HG03103 (cell line): ENCODE data around the gene CDK10.
A peak's percentile ranks its signal among the peaks of the same experiment; 100 is the strongest.
"Not testable (repeated sequence)": the region's sequence is repeated elsewhere in the genome, so short reads cannot be mapped to it uniquely, and the experiment has no call there.

Experiments used
- ATAC-seq: cut with Tn5 transposase; IDR thresholded peaks from one replicate; pipeline ENCODE4 v1.9.1; 2021; ENCODE audit warnings: low read depth; ENCODE audit not compliant: unreplicated experiment

The CDK10 gene

DNA sequence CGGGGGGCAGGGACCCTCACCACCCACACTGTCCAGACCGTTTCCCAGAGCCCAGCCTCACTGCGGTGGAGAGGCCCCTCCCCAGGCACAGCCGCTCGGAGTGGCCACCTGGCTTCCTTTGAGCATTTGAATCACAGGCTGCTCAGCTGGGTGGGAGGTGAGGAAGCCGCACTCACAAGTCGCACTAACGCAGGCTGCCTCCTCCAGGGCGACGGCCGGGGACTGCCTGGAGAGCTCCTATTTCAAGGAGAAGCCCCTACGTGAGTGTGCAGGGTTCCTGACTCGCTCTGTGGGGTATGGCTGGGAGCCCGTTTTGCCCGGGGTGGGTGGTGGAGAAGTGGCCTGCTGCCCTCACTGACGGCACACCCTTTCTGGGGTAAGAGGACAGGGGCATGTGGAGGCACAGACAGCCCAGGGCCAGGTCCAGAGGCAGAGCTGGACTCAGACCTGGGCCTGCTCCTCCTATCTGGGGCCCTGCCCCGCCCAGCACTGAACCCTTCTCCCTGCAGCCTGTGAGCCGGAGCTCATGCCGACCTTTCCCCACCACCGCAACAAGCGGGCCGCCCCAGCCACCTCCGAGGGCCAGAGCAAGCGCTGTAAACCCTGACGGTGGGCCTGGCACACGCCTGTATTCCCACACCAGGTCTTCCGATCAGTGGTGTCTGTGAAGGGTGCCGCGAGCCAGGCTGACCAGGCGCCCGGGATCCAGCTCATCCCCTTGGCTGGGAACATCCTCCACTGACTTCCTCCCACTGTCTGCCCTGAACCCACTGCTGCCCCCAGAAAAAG is 8.8 kb downstream of the CDK10 start:
- no peak for ATAC-seq

DNA sequence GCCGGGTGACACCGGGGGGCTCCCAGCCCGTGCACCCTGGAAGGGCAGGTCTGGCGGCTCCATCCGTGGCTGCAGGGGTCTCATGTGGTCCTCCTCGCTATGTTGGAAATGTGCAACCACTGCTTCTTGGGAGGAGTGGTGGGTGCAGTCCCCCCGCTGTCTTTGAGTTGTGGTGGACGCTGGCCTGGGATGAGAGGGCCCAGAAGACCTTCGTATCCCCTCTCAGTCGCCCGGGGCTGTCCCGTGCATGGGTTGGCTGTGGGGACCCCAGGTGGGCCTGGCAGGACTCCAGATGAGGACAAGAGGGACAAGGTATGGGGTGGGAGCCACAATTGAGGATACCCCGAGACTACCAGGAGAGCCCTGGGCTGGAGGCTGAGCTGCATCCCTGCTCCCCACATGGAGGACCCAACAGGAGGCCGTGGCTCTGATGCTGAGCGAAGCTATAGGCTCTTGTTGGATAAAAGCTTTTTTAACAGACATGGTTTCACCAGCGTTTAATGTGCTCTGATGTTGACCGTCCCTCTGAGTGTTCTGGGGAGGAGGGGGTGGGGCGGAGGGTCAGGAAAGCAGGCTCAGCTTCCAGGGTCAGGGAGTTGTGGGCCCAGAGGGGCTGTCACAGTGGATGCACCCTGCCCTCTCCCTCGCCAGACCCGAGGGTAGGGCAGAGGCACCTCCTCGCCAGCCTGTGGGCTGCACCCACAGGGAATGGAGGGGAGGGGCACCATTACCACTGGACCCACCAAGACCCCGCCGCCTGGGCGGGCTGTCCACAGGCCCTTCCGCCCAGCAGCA is 9.6 kb downstream of the CDK10 start:
- ATAC-seq: no peak

DNA sequence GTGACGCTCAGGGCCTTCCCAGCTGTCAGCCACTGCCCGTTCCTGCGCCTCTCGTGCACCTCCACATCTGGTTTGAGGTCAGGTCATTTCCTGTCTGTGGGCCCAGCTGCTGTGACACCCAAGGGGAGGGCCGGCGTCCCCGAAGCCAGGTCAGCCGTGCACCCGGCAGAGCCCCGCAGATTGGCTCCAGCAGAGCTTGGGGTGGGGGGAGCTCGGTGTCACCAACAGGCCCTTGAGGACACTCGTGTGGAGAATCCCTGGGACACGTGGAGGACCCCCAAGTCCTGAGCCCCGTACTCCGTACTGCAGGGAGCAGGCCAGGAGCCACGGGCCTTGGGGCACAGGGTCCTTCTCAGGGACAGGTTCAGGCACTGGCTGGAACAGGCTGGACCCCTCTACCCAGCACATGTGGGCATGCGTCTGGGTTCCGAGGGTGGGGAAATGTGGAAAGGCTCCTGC is 10.2 kb downstream of the CDK10 start:
- no peak for ATAC-seq

DNA sequence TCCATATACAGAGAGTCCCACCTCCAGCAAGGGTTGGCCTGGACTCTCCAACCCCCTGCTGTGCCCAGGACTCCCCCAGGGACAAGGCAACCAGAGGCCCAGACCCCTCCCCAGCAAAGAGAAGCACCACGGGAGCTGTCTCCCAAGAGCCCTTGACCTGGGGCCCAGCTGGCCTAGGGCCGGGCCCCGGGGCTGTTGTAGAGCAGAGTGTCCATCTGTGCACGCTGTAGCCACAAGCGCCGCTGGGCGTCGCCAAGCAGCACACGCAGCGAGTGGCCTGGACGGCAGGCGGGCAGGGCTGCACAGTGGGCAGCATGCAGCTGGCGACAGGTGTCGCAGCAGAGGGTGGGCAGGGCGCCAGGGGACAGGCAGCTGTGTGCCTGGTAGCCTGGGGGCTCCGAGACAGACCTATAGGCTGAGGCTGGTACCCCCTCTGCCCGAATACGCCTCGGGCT is 10.7 kb downstream of the CDK10 start:
- ATAC-seq: no peak

DNA sequence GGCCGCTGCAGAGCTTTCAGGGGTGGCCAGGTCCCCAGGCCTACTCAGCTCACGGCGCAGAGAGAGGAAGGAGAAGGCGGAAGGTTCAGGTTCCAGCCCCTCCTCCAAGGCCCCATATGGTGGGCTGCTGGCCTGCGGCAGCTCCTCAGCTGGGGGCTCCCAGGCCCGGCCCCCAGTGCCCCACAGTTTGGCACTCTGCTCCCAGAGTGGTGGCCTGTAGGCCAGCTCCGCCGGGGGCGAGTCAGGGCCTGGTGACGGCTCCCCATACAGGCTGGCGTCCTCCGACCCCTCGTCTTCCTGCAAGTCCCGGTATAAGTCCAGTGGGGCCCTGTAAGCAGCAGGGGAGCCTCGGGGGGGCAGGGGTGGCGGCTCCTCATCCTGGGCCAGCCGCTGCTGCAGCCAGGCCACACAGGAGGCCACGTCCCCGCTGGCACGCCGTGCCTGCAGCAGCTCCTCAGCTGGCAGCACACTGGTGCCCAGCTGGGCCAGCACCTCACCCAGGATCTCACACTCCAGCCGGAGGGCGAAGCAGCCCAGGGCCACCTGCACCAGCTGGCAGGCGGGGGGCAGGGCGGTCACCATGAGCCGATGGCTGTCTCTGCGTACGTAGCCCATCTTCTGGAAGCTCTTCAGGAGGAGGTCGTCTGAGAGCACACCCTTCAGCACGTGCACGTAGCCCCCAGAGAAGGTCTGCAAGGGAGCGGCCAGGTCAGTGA is 11.3 kb downstream of the CDK10 start:
- no peak for ATAC-seq

DNA sequence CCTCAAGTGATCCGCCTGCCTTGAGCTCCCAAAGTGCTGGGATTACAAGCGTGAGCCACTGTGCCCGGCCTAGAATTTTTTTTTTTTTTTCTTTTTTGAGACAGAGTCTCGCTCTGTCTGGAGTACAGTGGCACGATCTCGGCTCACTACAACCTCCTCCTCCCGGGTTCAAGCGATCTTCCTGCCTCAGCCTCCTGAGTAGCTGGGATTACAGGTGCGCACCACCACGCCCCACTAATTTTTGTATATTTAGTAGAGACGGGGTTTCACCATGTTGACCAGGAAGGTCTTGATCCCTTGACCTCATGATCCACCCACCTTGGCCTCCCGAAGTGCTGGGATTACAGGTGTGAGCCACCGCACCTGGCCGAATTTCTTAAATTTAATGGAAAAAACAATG is 12.2 kb downstream of the CDK10 start:
- ATAC-seq: not testable (repeated sequence)

DNA sequence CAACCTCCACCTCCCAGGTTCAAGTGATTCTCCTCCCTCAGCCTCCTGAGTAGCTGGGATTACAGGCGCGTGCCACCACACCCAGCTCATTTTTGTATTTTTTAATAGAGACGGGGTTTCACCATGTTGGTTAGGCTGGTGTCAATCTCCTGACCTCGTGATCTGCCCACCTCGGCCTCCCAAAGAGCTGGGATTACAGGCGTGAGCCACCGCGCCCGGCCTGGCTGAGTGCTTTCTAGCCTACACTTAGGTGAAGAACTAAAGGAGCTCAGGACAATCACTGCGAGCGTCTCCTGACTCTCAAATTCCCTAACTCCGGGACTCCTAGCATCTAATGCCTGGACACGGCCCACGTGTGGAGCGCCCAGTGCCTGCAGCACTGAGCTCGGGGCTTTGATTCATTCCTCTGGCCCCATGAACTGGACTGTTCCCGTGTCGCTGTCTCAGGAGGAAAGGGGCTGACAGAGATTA is 13.2 kb downstream of the CDK10 start:
- not testable (repeated sequence) for ATAC-seq

DNA sequence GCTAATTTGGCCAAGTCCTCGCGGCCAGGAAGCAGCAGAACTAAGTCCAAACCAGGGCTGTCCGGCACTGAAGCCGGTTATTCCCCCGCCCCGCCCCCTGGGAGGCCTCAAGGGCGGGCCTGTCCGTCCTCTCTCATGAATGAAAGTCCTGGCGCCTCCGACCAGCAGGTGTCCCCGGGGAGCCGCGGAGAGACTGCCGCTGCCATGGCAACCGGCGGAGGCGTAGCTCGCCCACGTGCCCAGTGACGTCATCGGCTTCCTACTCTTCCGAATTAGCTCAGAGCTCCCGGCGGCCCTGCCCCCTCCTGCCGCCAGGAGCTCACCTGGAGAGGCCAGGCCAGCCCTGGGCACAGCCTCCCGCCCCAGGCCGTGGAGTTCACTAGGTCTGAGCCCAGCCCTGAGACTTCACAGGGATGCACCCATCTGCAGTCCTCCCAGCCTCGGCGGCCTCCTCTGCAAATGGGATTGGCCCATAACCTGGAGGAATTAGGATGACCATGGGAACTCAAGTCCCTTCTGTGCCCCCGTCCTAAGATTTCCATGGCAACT is 13.7 kb downstream of the CDK10 start:
- peak; percentile 30 for ATAC-seq

DNA sequence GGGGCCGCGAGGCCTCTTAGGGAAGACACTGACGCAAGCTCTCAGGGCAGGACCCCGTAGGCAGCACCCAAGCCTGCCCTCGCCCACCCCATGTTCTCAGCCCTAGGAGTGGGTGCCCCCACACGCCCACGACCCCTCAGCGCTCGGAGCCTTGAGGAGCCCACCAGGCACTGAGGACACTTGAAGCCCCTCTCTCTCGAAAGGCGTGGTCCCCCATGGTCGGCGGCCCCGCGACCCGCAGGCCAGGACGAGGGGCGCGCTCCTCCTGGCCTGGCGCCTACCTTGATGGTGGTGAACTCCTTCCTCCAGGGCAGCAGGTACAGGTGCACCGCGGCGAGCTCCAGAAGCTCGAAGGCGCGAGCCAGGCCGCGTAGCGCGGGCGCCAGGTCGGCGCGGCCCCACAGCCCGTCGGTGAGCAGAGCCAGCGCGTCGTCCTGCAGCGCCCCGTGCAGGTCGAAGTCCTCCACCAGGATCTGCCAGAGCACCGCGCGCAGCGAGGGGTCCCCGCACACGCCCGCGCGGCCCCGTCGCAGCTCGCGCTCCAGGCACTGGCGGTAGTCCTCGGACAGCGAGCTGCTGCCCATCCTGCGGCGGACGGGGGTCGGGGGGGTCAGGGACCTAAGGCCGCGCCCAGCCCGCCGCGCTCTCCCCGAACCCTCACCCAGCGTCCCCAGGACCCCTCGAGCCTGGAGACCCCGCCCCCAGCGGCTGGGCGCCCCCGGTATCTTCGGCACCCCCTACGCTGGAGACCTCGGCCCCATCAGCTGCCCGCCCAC is 14.3 kb downstream of the CDK10 start:
- no peak for ATAC-seq

DNA sequence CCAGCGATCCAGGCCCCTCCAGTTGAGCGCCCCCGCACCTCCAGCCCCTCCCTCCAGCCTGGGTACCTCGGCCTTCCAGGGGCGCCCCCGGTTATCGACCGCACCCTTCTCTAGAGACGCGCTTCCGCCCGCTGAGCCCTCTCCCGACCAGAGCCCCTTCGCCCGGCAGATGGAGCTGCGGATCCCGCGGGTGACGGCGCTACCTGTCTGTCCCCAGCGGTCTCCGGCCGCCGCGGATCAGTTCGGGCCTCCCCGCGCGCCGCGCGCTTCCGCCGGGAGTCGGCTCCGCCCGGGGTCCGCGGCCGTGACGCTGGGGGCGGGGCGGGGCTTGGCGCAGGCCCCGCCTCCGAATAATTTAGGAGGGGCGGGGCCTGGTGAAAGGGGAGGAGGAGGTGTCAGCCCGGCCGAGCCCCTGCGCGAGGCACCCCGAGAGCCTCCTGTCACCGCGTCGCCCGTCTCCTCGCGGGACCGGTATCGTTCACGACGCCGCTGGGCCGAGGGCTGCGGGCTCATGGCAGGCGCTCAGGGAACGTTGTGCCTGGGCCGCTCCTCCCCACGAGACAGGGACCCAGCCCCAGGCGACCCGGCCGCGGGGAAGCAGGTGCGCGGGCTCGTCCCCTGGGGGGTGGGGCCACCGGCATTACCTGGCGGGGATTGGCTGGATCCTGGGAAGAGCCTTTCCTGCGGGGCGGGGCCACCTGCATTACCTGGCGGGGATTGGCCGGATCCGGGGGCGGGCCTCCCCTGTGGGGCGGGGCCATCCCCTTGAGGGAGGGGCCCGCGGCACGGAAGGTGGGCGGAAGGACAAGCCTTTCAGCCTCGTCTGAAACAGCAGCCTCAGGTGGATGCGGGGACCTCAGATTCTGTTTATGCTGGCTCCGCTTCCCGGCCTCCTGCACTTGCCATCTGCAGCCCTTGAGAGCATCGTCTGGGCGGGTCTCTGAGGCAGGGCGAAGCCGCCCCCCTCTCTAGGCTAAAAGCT is 15.2 kb downstream of the CDK10 start, which contains the start of gene SPATA2L:
TSS of gene SPATA2L (minus strand) at position 281 of the 982 bp plus-strand sequence. CDS start 473 bp downstream, outside the sequence.
- peak; percentile 56 for ATAC-seq

DNA sequence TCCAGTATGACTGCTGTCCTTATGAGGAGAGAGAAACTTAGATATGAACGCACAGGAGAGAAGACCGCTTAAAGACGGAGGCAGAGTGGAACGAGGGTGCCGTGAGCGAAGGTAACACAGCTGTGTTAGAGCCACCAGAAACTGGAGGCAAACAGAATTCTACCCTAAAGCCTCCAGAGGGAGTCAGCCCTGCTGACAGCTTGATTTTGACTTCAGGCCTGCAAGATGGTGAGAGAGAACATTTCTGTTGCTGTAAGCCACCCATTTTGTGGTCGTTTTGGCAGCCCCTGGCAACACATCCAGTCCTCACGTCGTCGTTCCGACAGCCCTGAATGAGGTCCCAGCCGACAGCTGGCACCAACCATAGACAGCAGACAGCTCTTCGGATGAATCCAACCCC is 17.8 kb downstream of the CDK10 start:
- ATAC-seq: no peak

DNA sequence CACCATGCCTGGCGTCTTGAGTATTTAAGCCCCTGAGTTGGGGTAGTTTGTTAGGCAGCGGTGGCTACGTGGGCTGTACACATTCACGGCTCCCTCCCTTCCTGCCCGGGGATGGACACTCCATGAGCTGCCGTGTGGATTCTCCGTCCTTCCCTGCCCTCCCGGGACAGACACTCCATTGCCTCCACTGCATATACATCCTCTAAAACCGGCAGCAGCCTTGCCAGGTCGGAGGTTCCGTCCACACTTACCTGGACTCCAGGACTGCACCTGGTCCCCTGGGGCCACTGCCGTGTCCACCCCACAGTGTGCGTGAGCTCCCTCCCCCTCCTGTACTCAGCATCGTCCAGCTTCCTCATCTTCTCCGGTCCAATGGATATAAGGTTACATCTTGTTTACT is 18.5 kb downstream of the CDK10 start:
- no peak for ATAC-seq

DNA sequence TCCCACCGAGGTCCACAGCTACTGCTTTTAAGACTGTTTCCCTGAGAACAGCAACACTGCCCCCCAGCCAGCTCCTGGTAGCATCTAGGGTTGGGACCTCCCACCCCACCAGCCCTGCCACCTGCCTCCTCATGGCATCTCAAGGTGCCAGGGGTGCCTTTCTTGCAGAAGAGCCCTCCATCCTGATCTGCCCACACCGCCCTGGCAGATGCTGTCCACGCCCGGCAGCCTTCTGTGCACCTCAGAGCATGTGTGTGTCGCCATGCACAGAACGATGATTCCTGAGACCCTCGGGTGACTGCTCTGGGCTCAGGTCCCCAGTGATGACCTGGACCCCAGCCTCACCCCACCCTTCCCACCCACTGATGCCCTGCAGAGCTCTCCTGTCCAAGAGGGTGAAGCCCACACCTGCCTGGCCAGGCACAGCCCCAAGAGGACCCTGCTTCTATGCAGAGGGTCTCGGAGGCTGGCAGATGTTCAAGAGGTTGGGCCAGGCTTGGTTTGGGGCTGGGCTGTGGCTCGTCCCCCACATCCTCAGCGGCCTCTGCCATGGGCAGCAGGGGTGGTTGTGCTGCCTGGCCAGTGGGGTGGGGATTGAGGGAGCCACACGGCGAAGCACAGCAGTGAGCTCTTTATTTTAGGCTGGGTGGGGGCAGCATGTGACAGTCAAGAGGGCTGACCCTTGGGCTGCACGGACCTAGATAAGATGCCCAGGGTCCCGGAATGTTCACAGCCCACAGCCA is 20.2 kb downstream of the CDK10 start:
- ATAC-seq: no peak

DNA sequence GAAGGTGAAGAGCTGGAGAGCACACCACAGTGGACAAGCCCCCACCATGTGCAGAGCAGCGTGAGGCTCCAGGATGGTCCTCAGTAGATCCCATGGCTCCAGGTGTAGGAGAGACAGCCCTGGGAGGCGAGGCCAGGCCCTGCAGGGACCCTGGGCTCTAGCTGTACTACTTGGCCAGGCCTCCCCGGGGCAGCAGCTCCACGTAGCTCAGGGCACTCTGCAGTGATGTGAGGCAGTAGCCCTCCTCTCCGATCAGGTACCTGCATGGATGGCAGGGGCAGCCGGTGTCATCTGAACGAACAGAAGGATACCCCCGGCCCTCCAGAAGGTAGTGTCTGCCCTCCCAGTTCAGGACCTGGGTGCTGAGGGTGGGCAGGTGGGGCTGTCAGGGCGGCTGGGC is 21.2 kb downstream of the CDK10 start:
- no peak for ATAC-seq

DNA sequence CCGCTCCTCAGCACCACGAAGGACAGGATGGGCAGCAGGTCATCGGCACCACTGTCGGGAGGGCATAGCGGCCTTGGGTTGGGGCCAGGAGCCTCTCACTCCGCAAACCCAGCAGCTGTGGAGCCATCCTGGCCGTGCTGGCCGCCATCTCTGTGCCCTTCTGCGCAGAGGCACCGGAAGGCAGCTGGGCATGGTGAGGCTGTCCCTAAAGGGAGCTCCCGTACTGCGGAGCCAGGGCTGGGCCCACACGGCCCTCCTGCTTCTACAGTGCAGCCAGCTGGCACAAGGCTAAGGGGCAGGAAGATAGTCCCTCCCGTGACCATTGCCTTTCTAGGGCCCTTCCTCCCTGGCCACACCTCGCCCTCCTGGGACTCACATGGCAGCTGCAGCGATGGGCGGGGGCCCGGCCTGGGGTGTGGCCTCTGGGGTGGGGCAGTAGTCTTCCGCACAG is 22.0 kb downstream of the CDK10 start:
- no peak for ATAC-seq

DNA sequence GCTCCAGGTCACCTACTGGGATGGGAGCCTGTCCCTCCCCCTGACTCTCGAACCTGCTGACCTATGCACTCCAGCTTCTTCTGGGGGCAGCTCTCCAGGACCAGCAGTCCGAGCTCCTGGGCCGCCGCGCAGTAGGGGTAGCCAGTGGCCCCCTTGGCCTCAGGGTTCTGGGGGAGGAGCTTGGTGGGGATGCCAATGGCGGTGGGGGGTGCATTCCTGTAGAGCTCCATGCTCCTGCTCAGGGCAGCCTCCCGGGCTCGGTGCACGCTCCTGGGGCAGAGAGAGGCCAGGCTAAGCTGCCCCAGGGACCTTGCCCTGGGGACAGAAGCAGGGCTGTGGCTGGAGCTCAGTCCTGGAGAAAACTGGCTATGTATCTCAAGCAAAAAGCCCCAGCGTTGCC is 22.7 kb downstream of the CDK10 start:
- no peak for ATAC-seq

DNA sequence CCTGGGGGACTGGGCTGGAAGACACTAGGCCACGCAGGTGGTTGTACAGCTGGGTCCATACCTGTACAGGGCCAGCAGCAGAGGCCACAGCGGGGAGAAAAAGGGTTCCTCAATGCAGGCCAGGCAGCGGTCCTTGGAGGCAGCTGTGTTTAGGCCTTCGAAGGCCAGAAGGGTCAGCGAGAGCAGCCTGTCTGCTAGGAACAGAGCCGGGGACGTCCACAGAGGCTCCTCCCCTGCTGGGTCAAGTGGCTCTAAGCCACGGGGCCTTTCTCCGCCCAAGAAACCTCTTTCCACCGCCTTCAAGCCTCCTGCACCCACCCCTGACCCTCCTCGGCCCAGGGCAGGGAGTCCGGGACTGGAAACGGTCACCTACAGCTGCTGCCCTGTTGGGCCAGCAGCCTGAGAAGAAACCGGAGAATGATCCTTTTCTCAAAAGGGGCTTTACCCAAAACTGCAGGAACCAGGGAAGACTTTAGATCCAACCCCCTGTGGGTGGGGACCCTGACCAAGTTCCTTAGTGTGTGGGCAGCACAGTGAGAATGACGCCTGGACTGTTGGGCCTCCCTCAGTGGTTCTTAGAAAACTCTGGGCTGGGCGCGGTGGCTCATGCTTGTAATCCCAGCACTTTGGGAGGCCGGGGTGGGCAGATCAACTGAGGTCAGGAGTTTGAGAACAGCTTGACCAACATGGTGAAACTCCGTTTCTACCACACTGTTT is 23.4 kb downstream of the CDK10 start:
- ATAC-seq: no peak
